HG03571 (cell line): ENCODE results near the gene NKD2.
"Not testable (repeated sequence)": the region's sequence is repeated elsewhere in the genome, so short reads cannot be mapped to it uniquely, and the experiment has no call there.

Source experiments
- ATAC-seq: cut with Tn5 transposase; IDR thresholded peaks from one replicate; pipeline ENCODE4 v1.9.1; 2021; ENCODE audit not compliant: unreplicated experiment

NKD2 gene

DNA sequence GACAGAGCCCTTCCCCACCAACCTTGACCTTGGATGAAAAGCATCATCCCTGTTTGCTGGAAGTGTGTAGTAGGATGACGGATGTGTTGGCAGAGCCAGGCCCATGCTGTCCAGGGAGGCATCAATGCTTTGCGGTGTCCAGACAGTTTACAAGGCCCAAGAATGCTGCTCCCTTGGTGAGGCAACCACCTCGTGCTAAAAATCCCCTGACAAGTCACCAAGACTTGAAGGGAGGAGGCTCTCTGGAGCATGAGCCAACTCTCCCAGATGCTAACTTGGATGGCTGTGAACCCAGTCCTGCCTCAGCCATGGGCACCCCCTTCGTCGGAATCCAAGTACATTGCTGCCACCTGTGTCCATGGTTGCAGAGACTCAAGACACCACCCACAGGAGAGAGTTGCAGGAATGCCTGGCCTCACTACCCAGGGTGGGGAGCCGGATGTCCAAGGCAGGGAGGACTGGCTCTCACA is 9.5 kb upstream of the NKD2 start:
- ATAC-seq: no peak

DNA sequence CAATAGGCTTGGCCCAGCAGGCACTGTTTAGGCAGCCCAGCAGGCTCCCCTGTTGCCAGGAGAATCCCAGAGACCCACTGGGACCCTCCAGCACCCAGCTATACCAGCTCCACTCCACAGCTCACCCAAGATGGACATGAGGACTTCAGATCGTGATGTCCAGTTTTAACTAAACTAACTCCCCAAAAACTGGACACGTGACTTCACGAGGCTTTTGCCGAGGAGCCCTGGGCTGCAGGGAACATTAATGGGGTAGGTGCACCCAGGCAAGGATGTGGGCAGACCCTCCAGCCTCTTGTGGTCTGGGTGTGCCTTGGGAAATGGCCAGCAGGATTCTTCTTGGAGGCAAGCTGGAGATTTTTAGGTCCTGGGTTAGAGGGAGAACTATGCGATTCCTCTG is 8.9 kb upstream of the NKD2 start:
- ATAC-seq: no peak

DNA sequence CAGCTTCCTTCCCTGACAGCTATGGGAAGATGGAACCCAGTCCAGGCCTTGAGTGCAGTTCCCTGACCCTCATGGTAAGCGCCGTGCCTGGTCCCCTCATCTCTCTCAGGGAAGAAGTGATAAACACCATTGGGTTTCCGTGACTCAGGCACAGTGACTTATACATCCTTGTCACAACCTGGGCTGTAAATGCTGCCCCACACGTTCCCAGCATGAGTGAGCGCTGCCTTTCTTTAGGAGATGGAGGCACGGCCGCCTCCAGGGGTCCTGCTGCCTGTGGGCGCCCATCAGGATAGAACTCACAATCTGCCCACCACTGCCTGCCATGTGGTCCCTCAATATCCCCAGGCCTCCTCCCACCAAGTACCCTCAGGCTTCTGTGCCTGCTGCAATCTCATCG is 8.3 kb upstream of the NKD2 start:
- no peak for ATAC-seq

DNA sequence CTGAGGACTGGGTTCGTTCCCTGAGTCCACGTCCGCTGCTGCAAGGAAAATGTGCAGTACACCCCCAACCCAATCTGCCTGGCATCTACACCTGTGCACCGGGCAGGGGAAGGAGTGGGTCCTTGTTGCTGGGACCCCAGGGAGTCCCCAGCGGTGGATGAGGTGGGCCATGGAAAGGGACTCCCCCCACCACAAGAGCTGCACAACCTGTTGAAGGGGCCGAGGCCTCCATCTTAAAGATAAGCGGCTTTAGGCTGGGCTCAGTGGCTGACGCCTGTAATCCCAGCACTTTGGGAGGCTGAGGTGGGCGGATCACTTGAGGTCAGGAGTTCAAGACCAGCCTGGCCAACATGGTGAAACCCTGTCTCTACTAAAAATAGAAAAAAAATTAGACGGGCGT is 7.8 kb upstream of the NKD2 start:
- ATAC-seq: not testable (repeated sequence)

DNA sequence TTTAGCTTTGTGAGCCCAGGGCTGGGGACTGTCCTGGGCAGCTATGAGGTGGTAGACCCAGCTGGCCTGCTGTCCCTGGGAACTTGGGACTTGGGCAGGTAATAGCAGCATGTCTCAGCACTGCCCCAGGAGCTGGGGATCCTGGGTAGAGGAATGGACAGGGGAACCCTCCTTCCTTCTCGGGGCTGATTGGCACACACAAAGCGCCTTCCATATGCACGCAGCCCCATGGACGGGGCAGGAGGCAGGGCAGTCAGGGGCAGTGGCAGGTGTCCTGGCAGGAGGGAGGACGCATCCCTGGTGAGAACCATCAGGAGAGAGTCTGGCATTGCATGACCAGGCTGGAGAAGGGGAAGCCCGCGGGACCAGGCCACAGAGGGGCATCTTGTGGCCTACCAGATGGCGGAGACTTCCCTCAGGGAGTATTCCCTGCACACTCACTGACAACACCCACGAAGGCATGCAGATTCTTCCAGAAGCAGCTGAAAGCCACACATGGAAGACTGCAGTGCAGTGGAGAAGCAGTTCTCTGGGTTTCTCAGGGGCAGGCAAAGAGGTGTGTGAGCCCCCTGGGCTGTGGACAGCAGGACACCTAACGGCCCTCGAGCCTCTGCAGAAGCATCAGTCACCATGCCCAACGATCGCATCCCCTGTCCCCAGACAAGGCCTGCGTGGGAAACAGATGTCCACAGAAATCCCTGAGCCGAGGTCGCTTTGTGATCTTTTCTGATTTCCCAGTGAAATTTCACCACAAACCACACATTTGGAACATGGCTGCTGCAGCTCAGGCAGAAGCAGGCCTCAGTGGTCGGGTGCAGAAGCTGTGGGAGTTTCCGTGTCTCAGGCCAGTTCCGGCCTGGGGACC is 7.0 kb upstream of the NKD2 start:
- ATAC-seq: no peak

DNA sequence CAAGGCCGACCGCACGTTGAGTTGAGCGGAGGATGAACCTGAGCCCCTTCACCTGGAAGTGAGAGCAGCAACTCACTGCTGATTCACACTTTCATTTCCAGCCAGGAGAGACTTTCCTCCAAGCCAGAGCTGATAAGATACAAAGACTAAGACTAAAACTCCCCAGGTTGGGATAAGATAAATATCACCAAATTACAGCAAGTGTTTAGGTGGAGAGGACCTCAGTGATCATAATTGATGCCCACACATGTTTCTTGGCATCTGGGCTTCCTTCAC is 6.4 kb upstream of the NKD2 start:
- no peak for ATAC-seq

DNA sequence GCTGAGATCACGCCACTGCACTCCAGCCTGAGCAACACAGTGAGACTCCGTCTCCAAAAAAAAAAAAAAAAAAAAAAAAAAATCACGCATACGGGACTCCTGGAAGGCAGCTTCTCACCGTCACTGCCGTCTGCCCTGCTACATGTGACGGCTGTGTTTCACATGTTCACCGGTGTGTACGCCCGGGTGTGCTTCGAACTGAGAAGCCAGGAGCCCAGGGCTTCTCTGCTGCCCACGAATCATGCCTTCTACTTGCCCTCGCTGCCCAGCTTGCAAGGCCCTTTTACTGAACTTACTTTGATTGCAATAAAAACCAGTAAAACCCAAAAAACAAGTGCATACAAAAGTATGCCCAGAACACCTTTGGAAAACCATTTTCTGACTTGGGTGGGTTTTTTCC is 5.8 kb upstream of the NKD2 start:
- no peak for ATAC-seq

DNA sequence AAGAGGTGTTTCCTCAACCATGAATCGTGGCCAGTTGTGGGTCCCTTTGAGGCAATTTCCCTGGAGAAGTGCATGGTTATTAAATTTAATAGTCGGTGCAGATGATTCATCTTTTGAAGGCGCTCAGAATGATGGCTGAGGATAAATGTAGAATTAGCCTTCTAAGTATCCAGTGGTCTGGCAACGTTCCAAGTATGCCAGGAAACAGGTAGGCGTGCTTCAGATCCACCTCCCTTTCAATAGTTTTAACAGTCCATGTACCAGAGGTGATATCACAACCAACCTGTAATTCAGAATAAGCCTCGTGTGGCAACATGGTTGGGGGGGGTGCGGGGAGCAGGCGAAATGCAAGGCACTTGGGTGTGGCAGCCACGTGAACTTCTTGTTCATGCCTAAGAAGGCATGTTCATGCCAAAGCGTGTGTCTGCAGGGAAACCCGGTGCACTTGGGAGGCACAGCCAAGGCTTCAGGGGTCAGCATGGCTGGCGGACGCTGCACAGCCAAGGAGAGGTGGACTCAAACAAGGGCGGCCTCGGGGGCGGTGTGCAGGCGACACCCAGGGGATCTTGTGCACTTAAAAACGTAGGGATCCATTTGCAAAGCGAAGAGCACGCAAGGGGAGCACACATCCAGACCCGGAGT is 5.2 kb upstream of the NKD2 start:
- no peak for ATAC-seq

DNA sequence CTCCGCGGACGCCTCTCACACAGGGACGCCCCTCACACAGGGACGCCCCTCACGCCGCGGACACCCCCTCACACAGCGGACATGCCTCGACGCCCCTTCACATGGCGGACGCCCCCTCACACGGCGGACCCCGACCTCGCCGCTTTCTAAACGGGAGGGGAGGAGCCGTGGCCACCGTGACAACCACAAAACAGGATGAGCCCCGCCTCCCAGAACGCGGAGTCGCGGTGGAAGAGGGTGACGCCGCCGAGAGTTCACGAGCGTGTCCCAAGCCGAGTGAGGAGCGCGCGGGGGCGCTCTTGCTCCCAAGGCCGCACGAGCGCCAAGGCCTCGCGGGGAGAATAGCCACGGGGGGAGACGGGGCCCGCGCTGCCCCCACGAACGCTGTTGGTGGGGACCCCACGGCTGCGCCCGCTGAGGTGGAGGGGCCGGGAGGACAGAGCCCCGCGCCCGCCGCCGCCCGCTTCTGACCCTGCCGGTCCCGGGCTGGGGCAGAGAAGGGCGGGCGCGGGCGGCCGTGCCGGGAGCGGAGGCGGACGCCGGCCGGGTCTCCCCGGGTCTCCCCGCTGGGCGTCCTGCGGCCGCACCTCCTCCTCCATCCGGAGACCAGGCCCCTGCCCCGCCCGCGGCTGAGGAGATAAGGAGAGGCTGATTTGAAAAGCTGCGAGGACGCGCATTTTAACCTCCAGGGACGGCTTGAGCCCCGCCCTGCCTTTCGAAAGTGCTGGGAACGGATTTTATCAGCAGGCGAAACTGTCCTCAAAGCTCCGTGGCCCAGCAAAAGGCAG is 3.9 kb upstream of the NKD2 start:
- ATAC-seq: no peak

DNA sequence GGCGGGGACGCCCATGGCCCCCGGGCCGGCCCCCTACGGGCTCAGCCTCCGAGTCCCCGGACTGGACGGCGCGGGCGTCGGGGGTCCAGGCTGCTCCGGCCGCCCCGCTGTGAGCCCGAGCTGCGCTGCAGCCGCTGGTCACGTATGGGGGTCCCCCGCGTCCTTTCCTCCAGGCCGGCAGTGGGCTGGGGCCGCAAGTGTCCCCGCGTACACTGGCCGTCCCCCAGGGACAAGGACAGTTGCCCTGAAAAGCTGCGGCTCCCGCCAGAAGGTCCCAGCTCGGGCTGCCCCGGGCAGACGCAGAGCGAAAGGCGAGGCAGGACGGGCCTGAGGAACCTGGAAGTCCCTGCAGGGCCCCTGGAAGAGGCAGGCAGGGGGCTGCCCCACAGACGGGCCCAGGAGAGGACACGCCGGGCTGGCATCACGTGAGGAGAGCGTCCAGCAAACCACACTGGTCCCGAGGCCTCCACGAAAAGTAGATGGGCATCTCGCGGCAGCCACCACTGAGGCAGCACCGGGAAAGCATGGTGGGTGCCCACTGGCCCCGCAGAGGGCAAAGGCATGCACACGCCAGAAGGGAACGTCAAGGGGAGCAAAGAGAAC is 3.3 kb upstream of the NKD2 start:
- no peak for ATAC-seq

DNA sequence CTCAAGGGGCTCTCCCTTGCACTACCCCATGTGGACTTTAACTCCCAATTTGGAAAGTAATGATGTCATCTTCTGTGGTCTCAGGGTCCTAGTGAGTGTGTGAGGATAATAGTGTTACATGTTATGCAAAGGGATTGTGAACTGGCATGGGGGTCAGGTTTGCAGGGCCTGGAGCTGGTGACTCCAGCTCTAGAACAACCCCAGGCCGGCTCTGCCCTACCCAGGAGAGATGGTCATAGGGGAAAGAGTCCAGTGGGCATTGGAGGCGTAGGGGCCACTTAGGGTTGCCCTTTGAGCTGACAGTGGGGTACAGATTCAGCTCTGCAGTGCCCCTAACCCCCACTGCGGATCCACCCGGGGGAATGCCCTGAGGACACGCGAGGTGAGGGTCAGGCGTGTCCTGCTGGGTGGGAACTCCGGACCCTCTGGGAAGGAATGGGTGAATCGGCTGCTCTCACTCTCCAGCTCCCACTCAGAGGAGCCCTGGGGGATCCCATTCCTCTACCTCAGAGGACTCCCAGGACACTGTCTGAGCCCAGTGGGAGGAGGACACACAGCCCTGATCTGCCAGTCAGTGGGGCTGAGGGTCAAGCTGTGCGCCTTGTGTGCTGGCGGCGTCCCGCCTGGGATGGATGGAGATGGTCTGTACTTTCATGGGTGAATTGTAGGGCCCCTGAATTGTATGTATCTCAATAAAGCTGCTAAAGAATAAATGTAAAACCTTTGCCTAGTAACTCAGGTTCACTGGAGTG is 2.5 kb upstream of the NKD2 start:
- ATAC-seq: no peak

DNA sequence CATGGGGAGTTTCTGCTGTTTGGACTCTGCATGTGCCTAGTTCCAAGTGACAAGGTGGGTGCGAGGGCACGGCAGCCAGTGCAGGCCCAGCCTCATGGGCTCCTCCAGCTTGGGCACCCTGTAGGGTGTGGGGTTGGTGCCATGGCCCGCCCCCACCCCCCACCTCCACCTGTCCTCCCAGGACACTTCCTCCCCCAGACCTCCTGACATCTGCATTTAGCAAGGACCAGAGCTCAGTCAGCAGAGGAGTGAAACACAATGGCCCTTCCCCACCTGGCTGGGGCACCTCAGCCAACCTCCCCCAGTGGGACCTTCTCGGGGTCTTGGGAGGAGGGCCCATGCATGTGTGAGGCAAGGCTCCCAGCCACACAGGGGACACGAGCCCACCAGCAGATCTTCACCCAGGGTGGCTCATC is 1.9 kb upstream of the NKD2 start:
- no peak for ATAC-seq

DNA sequence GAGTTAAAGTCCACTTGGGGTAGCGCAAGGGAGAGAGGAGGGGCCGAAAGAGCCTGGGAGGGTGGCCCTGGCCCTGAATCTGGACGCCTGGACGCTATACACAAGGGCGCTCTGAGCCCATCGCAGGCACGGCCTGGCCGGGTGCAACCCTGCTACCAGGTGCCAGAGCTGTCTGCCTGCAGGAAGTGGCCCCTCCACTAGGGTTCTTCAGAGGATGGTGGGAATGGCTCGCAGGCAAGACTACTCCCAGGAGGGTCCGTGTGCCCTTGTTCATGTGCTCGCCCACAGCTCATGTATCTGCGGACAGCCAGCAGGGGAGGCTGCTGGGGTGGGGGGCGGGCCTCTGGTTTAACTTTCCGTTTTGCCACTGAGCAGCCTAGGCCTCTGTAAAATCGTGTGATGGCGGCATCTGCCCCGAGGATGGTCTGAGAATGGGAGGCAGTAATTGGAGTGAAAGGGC is 1.4 kb upstream of the NKD2 start:
- ATAC-seq: no peak

DNA sequence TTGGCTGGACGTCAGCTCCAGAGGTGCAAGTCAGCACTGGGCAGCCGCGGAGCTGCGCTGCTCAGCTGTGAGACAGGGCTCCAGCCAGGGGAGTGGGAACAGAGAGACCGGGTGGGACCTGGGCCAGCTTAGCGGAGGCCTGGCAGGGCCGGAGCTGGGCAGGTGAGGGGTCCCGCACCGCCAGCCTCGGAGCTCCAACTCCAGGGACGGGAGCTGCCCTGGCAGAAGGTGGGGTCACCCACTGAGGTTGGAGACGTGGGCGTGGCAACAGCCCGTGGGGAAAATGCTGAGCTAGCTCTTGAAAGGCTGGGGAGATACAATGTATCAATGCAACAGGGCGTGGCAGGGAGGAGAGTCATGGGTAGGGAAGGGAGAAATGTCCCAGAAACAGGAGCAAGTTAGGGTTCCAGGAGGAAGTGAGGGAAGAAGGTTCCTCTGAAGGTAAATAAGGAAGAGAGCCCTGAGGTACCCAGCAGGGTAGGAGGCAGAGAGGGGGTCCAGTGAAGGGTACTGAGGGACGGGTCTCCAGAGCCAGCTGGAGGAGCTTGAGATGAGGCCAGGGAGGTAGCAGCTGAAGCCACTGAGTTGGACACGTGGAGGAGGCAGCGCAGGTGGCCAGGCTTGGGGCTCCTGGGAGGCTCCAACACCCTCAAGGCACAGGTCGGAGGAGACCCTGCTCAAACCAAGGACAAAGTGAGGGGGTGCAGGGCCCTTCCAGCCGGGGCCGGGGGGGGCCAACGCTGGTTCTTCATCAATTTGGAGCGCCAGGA is 736 bp upstream of the NKD2 start:
- no peak for ATAC-seq

DNA sequence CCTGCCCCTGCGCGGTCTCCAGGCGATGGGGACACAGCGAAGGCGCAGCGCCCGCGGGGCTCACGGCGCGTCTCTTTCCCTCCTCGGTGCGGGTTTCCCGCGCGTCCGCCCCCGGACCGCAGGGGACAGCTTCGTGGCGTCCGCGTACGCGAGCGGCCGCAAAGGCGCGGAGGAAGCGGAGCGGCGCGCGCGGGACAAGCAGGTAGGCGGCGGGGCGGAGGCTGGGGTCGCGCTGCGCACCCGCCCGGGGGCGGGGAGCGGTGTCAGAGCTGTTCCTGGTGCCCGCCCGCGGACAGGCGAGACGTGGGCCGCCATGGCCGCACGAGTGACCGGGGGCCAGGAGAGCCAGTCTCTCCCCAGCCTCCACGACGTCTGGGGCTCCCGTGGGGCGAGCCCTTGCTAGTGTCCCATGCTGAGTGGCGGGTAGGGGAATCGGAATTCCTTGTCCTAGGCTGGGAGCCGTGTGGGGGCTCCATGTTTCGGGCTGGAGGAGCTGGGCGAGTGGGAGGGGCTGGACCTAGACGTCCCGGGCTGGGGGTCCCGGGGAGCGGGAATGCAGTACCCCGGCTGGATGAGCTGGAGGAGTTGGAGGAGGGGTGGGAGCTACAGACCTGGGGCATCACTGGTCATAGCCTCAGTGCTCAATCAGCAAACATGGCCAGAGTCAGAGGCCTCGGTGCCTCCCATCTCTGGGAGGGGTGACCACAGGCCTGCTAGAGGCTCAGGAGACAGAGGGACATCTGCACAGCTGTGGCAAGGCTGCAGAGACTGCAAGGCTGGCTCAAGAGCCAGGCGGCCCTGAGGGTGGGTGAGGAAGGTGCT is 968 bp downstream of the NKD2 start:
- no peak for ATAC-seq

DNA sequence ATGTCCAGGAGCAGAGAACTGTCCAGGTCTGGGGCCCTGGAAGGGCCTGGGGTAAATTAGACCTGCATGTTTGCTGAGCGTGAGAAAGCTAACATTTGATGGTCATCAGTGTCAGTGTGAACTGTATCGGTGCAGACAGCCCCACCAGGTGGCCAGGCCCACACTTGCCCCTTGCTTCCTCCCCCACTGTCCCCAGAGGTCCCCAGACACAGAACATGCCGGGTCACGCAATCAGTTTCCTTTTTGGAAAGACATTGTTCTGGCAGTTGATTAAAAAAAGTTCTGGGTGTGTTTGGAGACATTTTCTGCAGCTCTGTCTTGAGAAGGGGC is 1.5 kb downstream of the NKD2 start:
- no peak for ATAC-seq

DNA sequence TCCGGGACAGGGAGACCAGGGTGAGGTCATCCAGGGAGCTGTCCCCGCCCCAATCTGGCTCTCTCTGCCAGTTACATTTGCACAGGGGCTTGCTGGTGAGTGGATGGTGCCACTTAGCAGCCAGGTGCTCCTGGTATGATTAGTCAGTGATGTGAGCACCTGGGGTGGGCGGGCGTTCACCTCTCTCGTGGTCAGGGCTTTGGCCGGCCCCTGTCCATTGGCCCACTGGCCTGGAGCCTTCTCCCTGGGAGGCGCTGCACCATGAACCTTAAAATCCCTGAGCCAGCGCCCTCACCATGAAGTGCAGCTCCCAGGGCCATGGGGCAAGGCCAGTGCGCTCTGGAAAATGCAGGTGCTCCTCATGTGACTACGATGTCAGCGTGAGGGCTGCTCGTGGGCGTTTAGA is 2.0 kb downstream of the NKD2 start:
- ATAC-seq: no peak

DNA sequence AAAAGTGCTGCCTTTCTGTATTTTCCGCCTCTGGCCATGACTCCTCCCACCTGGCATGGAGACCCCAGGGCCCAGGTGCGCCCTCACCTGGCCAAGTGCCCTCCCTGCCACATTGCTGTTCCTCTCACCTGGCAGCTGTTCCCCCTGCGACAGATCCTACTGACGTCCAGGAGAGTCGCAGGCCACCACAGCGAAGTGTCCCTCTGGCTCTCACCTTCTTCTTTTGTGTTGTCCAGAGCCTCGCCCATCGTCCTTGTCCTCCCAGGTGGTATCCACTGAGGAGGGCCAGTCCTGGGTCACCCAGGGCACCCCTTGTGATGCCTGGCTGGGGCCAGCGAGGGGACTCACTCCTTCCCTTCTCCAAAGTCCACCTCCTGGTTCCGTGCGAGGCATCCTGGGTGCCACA is 2.6 kb downstream of the NKD2 start:
- ATAC-seq: no peak

DNA sequence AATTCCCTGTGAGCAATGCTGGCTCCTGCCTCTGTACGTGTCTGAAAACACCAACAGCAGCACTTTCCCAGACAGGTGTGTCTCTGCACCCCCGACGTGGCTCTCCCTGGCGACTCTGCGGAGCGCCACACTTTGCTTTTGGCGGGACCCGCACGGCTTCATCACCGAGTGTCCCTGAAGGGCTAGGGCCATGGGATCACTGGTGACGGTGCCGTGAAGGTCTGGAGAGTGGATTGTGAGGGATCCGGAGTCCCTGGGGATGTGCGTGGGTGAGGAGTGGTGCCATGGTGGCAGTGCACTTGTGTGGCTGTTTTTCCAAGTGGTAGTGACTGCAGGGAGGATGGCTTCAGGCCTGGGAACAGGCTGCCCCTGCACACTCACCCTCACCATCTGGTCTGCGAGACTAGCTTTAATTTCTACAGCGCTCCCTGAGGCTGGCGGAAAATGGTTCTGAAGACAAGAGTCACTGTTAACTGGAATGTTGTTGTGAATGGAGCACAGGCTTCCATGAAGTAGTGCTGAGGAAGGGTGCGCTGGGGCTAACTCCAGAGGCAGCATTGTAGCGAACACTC is 3.2 kb downstream of the NKD2 start:
- ATAC-seq: no peak
